GM12872 (cell line): ENCODE data around the gene BMP2.

Experiments used
- CTCF ChIP-seq: IDR thresholded peaks from 3 replicates; pipeline ENCODE4 v1.5.1; 2011; ENCODE audit warnings: low read depth, mild to moderate bottlenecking, low read length, moderate library complexity; ENCODE audit not compliant: insufficient read depth

Gene BMP2

GRCh38 chr20:6733965-6734364 lies 33.5 kb upstream of the BMP2 start:
- TF ChIP-seq CTCF = no peak

- no peak for TF ChIP-seq CTCF
Observed at GRCh38 chr20:6735942-6736845, 31.3 kb upstream of the BMP2 start.

GRCh38 chr20:6739406-6739805 lies 28.1 kb upstream of the BMP2 start:
- TF ChIP-seq CTCF = no peak

GRCh38 chr20:6740096-6740495 lies 27.4 kb upstream of the BMP2 start:
- TF ChIP-seq CTCF = no peak

GRCh38 chr20:6744180-6744579 lies 23.3 kb upstream of the BMP2 start:
- no peak for TF ChIP-seq CTCF

- no peak for TF ChIP-seq CTCF
Observed at GRCh38 chr20:6744805-6745204, 22.7 kb upstream of the BMP2 start.

- TF ChIP-seq CTCF = no peak
Observed at GRCh38 chr20:6746901-6747609, 20.4 kb upstream of the BMP2 start.
